Fibroblast of villous mesenchyme (primary cell): Measurements from ENCODE around the gene PTPN12. TPM values are rescaled to one million over a fixed set of nuclear protein-coding genes. Genes with fewer than 3 reads are reported as not detected.
"Not testable (repeated sequence)": the region's sequence is repeated elsewhere in the genome, so short reads cannot be mapped to it uniquely, and the experiment has no call there.

Experiments
- DNase-seq: peaks from one replicate; pipeline ENCODE4 v3.0.0-alpha.2; 2010; ENCODE audit warnings: low read depth
- H3K4me3 ChIP-seq: 2 replicates; pipeline ENCODE4 v1.5.1; 2011; ENCODE audit warnings: low read depth, mild to moderate bottlenecking, low read length
- total RNA-seq: library from RNA; depleted of rRNA; stranded (reverse); fragments of >200 nt; gene quantifications from 2 replicates; pipeline ENCODE4 v1.2.3, GENCODE V29; 2012
- TF ChIP-seq, protein P1 (sequence below): IDR thresholded peaks from 2 replicates; pipeline ENCODE4 v1.5.1; 2012; ENCODE audit warnings: low read depth, mild to moderate bottlenecking, low read length; ENCODE audit not compliant: insufficient read depth

The PTPN12 gene
- total RNA-seq, 1 donor, result 78.6 TPM

DNA sequence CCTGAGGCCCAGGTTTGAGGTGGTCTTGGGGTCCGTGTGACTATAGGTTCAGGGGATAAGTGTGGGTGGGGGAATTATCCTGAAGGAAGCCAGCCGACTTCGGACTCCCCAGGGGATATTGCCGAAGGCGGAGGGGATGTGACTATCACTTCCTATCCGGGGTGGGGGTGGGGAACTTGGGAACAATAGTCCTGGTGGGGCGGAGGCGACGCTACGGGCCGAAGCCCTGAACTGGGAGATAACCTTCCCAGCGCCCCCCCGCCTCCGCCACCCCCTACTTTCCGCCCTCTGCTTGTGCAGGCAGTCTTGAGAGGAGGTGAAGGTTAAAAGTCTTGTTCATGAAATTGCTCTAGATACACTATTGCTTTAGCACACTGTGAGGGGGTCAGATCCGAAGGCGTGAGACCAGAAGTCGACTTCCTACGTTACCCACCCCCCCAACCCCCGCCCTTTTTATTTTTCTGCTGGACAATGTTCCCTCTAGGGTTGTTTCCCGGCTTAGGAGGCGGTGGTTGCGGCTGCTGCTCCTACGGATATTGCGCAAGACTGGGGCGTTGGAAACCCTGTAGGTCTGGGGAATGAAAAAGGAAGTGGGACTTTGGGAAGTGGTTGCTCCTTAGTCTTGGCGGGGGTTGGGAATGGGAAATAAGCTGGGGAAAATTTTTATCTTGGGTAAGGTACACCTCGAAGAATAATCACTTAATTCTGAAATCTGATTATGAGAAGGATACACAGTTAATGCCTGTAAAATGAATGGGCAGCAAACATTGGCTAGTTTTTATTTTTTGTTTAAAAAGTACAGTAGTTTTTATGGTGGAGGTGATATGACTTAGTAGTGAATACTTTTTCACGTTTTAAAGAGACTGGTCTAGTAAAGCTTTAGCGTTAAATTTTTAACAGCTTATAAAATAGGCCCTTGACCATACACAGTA is 1.5 kb downstream of the PTPN12 start:
- peak overlapping the region; percentile 92 for H3K4me3 ChIP-seq
- DNase-seq, result peak; percentile 97
- TF ChIP-seq, protein P1, sequence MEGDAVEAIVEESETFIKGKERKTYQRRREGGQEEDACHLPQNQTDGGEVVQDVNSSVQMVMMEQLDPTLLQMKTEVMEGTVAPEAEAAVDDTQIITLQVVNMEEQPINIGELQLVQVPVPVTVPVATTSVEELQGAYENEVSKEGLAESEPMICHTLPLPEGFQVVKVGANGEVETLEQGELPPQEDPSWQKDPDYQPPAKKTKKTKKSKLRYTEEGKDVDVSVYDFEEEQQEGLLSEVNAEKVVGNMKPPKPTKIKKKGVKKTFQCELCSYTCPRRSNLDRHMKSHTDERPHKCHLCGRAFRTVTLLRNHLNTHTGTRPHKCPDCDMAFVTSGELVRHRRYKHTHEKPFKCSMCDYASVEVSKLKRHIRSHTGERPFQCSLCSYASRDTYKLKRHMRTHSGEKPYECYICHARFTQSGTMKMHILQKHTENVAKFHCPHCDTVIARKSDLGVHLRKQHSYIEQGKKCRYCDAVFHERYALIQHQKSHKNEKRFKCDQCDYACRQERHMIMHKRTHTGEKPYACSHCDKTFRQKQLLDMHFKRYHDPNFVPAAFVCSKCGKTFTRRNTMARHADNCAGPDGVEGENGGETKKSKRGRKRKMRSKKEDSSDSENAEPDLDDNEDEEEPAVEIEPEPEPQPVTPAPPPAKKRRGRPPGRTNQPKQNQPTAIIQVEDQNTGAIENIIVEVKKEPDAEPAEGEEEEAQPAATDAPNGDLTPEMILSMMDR, result no peak

GRCh38 chr7:77540402-77540822 is 3.3 kb downstream of the PTPN12 start:
- no peak overlapping the region for H3K4me3 ChIP-seq
- TF ChIP-seq, protein P1, result no peak
- DNase-seq, result no peak

GRCh38 chr7:77540993-77541392 is 3.9 kb downstream of the PTPN12 start:
- H3K4me3 ChIP-seq, DNase-seq: not testable (repeated sequence)

DNA sequence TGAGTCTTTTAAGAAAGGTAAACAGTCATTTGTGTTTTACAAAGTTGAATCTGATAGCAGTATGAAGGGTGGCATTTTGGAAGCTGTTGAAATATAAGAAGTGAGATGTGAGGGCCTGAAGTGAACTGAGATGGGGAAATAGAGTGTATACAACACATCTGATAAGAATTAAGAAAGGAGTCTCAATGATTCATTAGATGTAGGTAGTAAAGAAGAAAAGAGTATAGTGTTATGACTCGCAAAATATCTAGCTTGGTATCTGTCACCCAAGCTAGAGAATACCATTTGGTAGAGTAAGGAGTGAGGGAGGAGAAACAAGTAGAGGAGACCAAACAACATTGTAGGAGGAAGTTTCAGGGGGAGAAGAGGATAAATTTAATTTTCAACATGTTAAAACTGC is 5.3 kb downstream of the PTPN12 start:
- no peak overlapping the region for H3K4me3 ChIP-seq
- DNase-seq, result peak; percentile 25
- TF ChIP-seq, protein P1, result no peak

- H3K4me3 ChIP-seq, result no peak overlapping the region
These were observed 5.8 kb downstream of the PTPN12 start for GRCh38 chr7:77542895-77543294.

GRCh38 chr7:77543910-77544309 is 6.8 kb downstream of the PTPN12 start:
- TF ChIP-seq, protein P1, result no peak
- H3K4me3 ChIP-seq, result peak overlapping the region; percentile 29
- DNase-seq, result peak; percentile 38

More at GRCh38 chr7:77542895-77543294, 5.8 kb downstream of the PTPN12 start:
- TF ChIP-seq, protein P1, result no peak
- no peak for DNase-seq

- peak overlapping the region; percentile 29 for H3K4me3 ChIP-seq
- TF ChIP-seq, protein P1, result no peak
- peak; percentile 74 for DNase-seq
These were observed 7.4 kb downstream of the PTPN12 start for GRCh38 chr7:77544518-77544917.
